Skeletal muscle cell (primary cell): ENCODE data around the gene SPATA3.
"Not testable (repeated sequence)": the region's sequence is repeated elsewhere in the genome, so short reads cannot be mapped to it uniquely, and the experiment has no call there.

Source experiments
- DNase-seq: peaks from one replicate; pipeline ENCODE4 v3.0.0-alpha.2; 2010; ENCODE audit warnings: low read depth
- H3K4me3 ChIP-seq: 2 replicates; pipeline ENCODE4 v1.5.1; 2011; ENCODE audit warnings: low read depth, mild to moderate bottlenecking, control low read depth, low read length, moderate library complexity

Gene SPATA3

GRCh38 chr2:231015926-231016325 lies 20.0 kb downstream of the SPATA3 start:
- no peak for DNase-seq

GRCh38 chr2:231016566-231017230 lies 20.8 kb downstream of the SPATA3 start:
- no peak for DNase-seq
- H3K4me3 ChIP-seq = no peak overlapping the region

More at GRCh38 chr2:231015926-231016325, 20.0 kb downstream of the SPATA3 start:
- H3K4me3 ChIP-seq = no peak overlapping the region

DNA sequence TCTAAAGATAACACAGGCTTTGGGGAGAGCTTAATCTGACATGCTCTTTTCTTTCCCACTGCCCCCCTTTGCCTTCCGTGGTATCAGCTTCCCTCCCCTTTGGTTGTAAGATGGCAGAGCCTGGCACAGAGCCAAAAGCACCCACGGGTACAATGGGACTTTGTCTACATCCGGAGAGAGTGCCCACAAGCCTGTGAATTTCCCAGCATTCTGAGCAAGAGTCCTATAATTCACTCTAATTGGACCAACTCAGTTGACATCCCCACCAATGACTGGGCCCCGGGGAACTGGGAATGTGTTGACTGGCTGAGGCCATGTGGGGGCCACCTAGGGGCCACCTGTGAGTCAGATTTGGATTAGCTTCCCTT lies 21.3 kb downstream of the SPATA3 start:
- no peak for DNase-seq
- H3K4me3 ChIP-seq = no peak overlapping the region

DNA sequence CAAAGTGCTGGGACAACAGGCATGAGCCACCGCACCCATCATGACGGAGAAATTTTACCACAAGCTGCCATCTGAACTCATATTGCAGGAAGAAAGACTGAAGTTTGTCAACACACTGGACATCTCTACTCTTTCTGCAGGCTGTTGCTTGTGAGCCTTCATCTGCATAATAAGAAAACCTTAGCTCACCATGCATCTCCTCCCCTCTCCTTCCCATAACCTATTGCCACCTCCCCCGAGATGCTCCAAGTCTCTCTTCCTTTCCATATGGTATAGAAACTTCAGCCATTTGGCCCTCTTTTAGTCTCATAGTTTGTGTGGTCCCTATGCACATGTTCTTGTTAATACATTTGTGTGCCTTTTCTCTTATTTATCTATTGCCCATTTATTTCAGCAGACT lies 22.3 kb downstream of the SPATA3 start:
- no peak for DNase-seq

GRCh38 chr2:231025059-231025458 lies 29.1 kb downstream of the SPATA3 start:
- DNase-seq, H3K4me3 ChIP-seq: not testable (repeated sequence)

More for the DNA sequence above, 22.3 kb downstream of the SPATA3 start:
- no peak overlapping the region for H3K4me3 ChIP-seq

DNA sequence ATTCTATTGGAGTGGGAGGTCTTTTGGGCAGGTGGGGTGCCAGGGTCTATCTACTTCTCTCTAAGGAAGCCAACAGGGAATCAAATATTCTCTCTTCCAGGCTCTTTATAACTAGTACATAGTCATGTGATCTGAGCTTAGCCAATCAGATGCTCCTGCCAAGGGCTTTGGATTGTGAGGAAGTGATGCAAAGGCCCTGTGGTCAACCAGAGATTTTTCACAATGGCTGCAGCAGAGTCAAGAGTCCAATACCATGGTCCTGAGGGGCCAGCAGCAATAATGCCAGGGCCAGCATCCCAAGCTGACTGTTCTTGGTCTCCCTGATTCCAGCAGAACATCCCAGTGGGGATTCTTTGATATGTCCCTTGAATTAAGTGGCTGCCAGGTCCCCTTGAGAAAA lies 33.0 kb downstream of the SPATA3 start:
- no peak for DNase-seq
- no peak overlapping the region for H3K4me3 ChIP-seq

DNA sequence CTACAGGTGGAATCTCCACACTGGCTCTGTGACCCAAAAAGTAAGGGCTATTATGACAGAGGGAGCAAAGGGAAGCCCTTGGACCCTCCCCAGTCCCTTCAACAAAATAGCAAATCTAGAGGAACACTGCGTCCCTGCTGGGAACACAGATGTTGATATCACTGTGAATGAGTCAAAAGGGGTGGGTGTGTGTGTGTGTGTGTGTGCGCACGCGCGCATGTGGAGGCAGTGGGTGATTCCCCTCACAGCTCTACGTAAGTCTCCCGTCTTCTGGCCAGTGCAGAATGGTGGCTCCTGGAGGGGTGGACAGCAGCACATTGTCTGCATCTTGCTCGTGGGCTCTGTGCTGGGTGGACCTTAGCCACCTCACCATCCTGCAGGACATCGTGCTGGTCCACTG lies 33.6 kb downstream of the SPATA3 start:
- DNase-seq = no peak
- no peak overlapping the region for H3K4me3 ChIP-seq

GRCh38 chr2:231030725-231031124 lies 34.8 kb downstream of the SPATA3 start:
- no peak overlapping the region for H3K4me3 ChIP-seq
- no peak for DNase-seq

- no peak for DNase-seq
- no peak overlapping the region for H3K4me3 ChIP-seq
Measured at GRCh38 chr2:231032575-231033140, 36.7 kb downstream of the SPATA3 start.

DNA sequence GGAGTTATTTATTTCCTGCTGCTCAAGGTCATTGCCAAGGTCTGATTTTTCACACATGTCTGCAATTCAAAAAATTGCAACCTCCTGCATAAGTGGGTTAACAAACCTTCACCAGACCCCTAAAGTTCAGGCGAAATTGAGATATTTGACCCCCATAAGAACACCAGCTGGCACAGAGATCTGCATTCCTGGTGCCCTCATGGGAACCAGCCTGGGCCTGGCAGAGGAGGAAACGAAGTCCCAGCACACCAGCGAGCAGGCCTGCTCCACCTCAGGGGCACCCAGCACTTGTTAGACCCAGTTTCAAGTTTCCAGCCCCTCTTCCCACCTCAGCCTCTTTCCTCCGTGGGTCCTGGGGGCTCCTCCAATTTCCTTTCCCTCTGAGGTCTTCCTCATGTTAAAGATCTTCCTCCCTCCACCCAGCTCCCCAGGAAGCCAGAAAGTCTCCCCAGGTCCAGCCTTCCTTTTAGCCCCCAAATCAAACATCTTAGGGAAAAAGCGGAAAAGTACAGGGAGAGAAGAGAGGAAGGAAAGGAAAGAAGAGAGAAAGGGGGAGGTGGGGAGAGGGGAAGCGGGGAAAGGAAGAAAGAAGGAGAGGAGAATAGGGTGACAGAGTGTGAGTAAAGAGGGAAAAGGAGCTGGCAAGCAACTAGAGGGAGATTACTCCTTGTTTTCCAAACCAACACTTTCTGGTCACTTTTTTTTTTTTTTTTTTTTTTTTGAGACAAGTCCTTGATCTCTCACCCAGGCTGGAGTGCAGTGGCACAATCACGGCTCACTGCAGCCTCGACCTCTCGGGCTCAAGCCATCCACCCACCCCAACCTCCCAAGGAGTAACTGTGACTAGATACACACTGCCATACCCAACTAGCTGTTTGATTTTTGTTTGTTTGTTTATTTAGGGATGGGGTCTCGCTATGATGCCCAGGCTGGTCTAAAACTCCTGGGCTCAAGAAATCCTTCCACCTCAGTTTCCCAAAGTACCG lies 37.5 kb downstream of the SPATA3 start:
- no peak overlapping the region for H3K4me3 ChIP-seq
- no peak for DNase-seq

GRCh38 chr2:231034291-231034882 lies 38.5 kb downstream of the SPATA3 start:
- no peak overlapping the region for H3K4me3 ChIP-seq
- no peak for DNase-seq

GRCh38 chr2:231036131-231036530 lies 40.2 kb downstream of the SPATA3 start:
- no peak overlapping the region for H3K4me3 ChIP-seq
- no peak for DNase-seq

DNA sequence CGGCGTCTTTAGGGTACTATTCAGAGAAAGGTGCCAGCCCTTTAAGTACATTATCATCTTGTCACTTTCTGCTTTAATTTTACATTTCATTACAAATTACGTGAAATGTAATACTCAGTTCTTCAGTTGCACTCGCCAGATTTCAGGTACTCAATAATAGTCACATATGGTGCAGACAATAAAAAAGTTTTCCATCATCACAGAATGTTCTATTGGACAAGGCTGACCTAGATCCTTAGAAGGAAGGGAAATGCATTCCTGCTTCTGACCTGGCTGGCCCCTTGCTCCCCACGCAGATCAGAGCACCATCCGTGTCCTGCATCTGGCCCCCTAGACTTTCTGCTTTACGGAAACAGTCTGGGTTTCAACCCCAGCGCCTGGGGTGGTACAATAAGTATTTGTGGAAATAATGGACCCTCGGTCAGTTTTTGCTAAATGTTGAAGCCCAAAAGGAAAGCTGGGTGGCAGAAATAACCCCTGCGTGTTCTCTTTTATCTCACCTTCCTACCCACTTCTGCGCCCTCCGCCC lies 40.7 kb downstream of the SPATA3 start:
- no peak overlapping the region for H3K4me3 ChIP-seq
- DNase-seq = no peak

- peak within 1 kb of the TSS; percentile 43 for H3K4me3 ChIP-seq
- no peak for DNase-seq
Measured at GRCh38 chr2:231037202-231037730, 41.3 kb downstream of the SPATA3 start, which contains the start of gene C2orf72. Gene C2orf72 (plus strand): TSS chr2:231037523. CDS start chr2:231037566, 43 bp downstream.

DNA sequence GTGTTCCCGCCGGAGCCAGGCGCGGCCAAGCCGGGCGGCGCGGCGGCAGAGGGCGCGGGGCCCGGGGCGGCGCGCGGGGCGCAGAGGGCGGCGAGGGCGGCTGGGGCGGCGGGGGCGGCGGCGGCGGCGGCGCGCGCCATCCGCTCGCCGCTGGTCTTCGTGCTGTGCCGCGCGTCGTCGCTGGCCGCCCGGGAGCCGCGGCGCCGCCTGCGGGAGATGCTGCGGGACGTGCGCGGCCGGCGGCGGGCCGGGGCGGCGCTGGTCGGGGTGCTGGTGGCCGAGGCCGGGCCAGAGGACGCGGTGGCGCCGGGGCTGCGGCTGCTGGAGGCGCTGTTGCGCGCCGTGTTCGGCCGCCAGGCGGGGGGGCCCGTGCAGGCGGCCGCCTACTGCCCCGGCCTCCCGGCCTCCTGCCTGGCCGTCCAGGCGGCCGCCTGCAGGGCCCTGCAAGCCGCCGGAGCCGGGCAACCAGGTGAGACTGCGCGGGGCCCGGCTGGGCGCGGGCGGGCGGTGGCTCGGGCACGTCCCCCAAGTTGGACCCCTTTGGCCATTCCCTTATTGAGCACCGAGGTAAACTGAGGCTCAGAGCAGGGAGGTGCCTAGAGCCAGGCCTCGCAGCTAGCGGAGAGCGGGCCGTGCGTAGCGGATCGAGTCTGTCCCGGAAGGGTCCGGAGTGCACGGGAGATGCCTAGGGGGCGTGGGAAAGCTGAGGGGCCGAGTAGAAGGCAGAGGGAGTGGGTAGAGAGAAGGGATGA lies 42.0 kb downstream of the SPATA3 start:
- H3K4me3 ChIP-seq = peak overlapping the region; percentile 43
- no peak for DNase-seq

DNA sequence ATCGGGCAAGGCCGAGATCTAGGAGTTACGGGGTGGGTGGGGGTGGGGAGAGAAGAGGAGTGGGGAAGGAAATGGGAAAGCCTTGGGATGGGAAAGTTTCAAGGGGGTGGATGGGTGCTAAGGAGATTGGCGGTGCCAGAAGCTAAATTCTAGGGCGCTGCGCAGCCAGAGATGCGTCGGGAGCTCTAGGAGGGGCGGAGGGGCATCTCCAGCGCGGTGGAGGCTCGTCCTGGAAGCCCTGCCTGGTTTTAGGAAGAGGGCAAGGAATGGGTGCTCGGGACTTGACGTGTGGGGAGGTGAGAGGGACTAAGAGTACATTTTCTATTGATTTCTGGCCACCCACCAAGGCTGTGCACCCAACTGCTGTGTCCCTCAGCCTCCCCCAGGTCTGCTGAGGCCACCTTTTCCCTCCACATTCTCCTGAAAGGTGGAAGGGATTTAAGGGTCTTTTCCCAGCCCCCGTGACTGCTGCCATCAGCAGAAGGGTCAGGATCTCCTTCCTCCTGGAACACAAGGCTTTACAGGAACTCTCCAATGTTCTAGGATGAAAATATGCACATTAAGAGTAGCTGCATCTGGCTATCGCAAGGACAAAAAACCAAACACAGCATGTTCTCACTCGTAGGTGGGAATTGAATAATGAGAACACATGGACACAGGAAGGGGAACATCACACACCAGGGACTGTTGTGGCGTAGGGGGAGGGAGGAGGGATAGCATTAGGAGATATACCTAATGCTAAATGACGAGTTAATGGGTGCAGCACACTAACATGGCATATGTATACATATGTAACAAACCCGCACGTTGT lies 42.8 kb downstream of the SPATA3 start:
- peak overlapping the region; percentile 43 for H3K4me3 ChIP-seq
- no peak for DNase-seq

DNA sequence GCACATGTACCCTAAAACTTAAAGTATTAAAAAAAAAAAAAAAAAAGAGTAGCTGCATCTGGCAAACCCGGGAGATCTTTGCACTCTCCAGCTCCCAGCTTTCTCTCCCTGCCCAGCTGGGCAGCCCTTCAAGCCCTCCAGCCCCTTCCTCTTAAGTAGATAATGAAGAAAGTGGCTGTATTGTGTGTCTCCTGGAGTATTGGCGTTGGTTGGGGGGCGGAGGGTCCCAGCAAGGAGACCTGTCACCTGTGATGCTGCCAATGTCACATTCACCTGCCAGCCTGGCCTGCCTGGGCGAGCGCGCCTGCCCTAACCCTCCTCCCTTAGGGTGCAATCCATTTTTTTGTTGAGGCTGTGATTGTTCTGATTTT lies 43.4 kb downstream of the SPATA3 start:
- H3K4me3 ChIP-seq = no peak overlapping the region
- no peak for DNase-seq

DNA sequence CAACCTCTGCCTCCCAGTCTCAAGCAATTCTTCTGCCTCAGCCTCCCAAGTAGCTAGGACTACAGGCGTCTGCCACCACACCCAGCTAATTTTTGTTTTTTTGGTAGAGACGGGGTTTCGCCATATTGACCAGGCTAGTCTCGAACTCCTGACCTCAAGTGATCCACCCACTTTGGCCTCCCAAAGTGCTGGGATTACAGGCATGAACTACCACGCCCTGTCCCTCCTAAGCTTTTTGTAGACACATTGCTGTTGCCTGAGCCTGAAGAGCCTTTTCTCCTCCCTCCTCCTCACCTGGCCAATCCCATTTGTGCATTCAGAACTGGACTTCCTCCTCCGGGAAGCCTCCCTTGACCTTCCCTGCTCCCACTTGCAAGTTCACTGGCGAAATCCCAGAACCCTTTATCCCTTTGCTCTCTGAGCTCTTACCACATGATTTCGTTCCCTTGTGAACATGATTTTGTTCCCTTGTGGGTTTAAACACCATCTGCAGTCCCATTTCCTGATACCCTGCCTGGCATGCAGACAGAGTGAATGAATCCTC lies 44.0 kb downstream of the SPATA3 start:
- H3K4me3 ChIP-seq = no peak overlapping the region
- DNase-seq = no peak
